ENCODE data around the gene MTMR12.

DNA sequence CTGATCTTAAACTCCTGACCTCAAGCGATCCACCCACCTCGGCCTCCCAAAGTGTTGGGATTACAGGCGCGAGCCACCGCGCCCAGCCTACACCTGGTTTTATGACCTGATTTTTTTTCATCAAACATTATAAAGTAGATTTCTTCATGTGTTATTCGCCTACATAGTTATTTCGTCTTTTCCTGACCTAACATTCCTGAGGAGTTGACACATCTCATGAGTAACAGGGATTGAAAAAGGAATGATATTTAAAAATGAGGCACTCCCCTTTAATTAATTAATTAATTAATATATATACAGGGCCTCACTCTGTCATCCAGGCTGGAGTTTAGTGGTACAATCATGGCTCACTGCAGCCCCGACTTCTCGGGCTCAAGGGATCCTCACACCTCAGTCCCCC is 20.2 kb upstream of the MTMR12 start:
- TF ChIP-seq, protein P1, sequence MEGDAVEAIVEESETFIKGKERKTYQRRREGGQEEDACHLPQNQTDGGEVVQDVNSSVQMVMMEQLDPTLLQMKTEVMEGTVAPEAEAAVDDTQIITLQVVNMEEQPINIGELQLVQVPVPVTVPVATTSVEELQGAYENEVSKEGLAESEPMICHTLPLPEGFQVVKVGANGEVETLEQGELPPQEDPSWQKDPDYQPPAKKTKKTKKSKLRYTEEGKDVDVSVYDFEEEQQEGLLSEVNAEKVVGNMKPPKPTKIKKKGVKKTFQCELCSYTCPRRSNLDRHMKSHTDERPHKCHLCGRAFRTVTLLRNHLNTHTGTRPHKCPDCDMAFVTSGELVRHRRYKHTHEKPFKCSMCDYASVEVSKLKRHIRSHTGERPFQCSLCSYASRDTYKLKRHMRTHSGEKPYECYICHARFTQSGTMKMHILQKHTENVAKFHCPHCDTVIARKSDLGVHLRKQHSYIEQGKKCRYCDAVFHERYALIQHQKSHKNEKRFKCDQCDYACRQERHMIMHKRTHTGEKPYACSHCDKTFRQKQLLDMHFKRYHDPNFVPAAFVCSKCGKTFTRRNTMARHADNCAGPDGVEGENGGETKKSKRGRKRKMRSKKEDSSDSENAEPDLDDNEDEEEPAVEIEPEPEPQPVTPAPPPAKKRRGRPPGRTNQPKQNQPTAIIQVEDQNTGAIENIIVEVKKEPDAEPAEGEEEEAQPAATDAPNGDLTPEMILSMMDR (IDR thresholded peaks at IDR 0.05) = no peak
- TF ChIP-seq POLR2A (IDR thresholded peaks at IDR 0.05) = no peak
